Heart left ventricle (tissue), 16 donors: ENCODE data around the gene SCLT1. TPM values are rescaled to one million over a fixed set of nuclear protein-coding genes. Genes with fewer than 3 reads are reported as not detected.

Source experiments
- ATAC-seq, 4 donors: fragments of 200-7000 bp; cut with Tn5 transposase; one replicate each; pipeline ENCODE4 v1.9.1; 2020 to 2022; ENCODE audit warnings: moderate library complexity in 4 of 4, mild to moderate bottlenecking in 3 of 4, moderate number of reproducible peaks in 1 of 4
- DNase-seq, 5 donors: peaks; one replicate each; pipeline ENCODE4 v3.0.0-alpha.2; 2020
- H3K27ac ChIP-seq, 12 donors: fragments of 200-600 bp; sonication (generic) in 4 of 12; one replicate each; pipeline versions ENCODE4 v1.5.0 to v1.8.0; 2016 to 2022; ENCODE audit warnings: mild to moderate bottlenecking in 2 of 12
- H3K27me3 ChIP-seq, 9 donors: fragments of 200-600 bp; sonication (generic) in 2 of 9; one replicate each; pipeline versions ENCODE4 v1.5.1 to v1.8.0; 2016 to 2022; ENCODE audit warnings: mild to moderate bottlenecking in 3 of 9
- H3K36me3 ChIP-seq, 9 donors: fragments of 200-600 bp; sonication (generic) in 2 of 9; one replicate each; pipeline versions ENCODE4 v1.5.0 to v1.8.0; 2018 to 2022; ENCODE audit warnings: mild to moderate bottlenecking in 2 of 9
- H3K4me1 ChIP-seq, 12 donors: fragments of 200-600 bp; sonication (generic) in 4 of 12; one replicate each; pipeline versions ENCODE4 v1.5.0 to v1.8.0; 2016 to 2022; ENCODE audit warnings: mild to moderate bottlenecking in 3 of 12
- H3K4me3 ChIP-seq, 12 donors: fragments of 200-600 bp; sonication (generic) in 4 of 12; one replicate each; pipeline versions ENCODE4 v1.5.0 to v1.8.0; 2017 to 2022; ENCODE audit warnings: mild to moderate bottlenecking in 9 of 12, moderate library complexity in 4 of 12
- H3K9me3 ChIP-seq, 12 donors: fragments of 200-600 bp; sonication (generic) in 4 of 12; one replicate each; pipeline versions ENCODE4 v1.5.0 to v1.8.0; 2016 to 2022; ENCODE audit warnings: mild to moderate bottlenecking in 1 of 12
- POLR2A ChIP-seq, 2 donors: fragments of 450-650 bp; IDR thresholded peaks; one replicate each; pipeline ENCODE4 v1.6.1; 2017; ENCODE audit warnings: antibody characterized with exemption in 2 of 2, mild to moderate bottlenecking in 2 of 2, moderate library complexity in 2 of 2
- WGBS, 4 donors: extraction: QIAGEN DNeasy Blood & Tissue Kit in 2 of 4; methylation state at CpG; one replicate each; pipeline versions ENCODE4 v1.1.5 to v1.1.7; 2013 to 2018; 5-methylcytosine and 5-hydroxymethylcytosine counted together
- intact Hi-C, 10 donors: fragments of 100-400 bp; cut with DNase I; formaldehyde crosslinking; loops; one replicate each; pipeline versions ENCODE4 v1.11.1 to v1.14.2; 2022
- polyA plus RNA-seq, 2 donors: library from polyadenylated mRNA; stranded (reverse); fragments of 200-250 nt; gene quantifications; one replicate each; pipeline ENCODE4 v1.2.3, GENCODE V29; 2013
- total RNA-seq, 9 donors: library from RNA; depleted of rRNA in 2 of 9; stranded (reverse); fragments of >200 nt in 2 of 9; fragmentation: NEBNext Ultra II Directional in 3 of 9; extraction: Animal tissue kit (Norgen Biotek cat#: 25700) in 3 of 9; gene quantifications; one replicate each; pipeline versions ENCODE4 v1.1.0 to v1.2.4, GENCODE V29; 2016 to 2023
- TF ChIP-seq, protein P1 (sequence below), 12 donors: fragments of 200-600 bp; sonication (generic) in 4 of 12; IDR thresholded peaks; one replicate each; pipeline versions ENCODE4 v1.5.0 to v1.8.0; 2018 to 2022; ENCODE audit warnings: antibody characterized with exemption in 12 of 12, mild to moderate bottlenecking in 5 of 12
- donor health status: ischemic (EF 13 %, LVEDD 7.1; RV severe dilation, severe dysfunction).
- donor health status: healthy with polysubstance abuse.
- donor health status: DM: no; HTN: yes; CAD: no.
- donor health status: DM: no; HTN: no; CAD: no.
- donor health status: ischemic (EF 25% LVEDD 6.9; RV normal size, moderate dysfunction).
- donor health status: ischemic (EF 25% LVEDD 5.7; RV mildly dilated, moderate dysfunction).
- donor health status: healthy.
- donor health status: DM: yes; HTN: yes; CAD: no.
- donor health status: ischemic (EF 35%, LVEDD 5.7; RV mildly dilated, moderate dysfunction).
- donor health status: nonischemic (EF 11% LVEDD 7.7; RV severe dilation, severe dysfunction).
- donor health status: DM: yes; HTN: yes; CAD: no.
- donor health status: PGD.
- donor health status: ischemic (EF 29% LVEDD 5.4; RV normal size, mild dysfunction).
- donor health status: nonischemic (EF 23%, LVEDD 6.1; RV moderate dilation, normal function).

Gene SCLT1
- total and polyA plus RNA-seq, 11 donors: 3.4 to 13.7 (median 10.1) TPM

DNA sequence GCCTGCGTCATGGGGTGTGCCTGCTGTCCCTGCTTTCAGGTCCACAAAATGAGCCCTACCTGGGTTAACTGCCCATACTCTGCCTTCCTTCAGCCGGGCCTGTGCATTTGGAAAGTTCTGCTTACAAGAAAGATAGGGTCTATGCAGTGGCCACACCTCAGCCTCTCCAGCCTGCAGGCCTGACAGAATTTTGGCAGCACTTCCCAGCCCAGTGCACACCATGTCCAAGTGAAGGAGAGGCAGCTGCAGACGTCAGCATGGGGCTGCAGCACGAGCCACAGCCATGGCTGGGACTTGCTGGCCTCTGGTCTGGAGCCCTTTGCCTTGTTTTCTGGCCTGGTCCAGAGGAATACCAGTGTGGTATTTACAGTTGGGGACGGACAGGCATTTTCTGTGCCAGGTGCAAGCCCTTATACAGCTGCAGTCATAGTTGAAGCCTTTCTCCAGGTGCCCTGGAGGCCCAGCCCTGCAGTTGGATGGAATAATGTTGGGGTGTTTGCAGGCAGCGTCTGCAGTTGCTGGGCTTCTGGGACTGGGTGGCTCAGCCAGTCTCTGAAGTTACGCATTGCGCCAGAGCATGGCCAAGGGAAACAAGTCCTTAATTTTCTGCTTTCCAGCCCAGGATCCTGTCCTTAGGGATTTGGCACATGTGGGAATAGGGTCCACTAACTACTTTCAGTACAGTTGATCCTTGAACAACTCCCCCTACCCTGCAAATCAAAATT is 257.7 kb downstream of the SCLT1 start:
- peaks cover 0 to 87% (median 58%) of the 10 kb centered on the region in 12 donors for H3K4me1 ChIP-seq
- intact Hi-C loops: loop anchor here in 1 of 10 donors (10.0 kb wide), 1 partner anchor 551 kb away; the partner anchor contains the start of gene PGRMC2
- H3K27me3 ChIP-seq: no peaks in the 10 kb centered on the region
- TF ChIP-seq, protein P1, sequence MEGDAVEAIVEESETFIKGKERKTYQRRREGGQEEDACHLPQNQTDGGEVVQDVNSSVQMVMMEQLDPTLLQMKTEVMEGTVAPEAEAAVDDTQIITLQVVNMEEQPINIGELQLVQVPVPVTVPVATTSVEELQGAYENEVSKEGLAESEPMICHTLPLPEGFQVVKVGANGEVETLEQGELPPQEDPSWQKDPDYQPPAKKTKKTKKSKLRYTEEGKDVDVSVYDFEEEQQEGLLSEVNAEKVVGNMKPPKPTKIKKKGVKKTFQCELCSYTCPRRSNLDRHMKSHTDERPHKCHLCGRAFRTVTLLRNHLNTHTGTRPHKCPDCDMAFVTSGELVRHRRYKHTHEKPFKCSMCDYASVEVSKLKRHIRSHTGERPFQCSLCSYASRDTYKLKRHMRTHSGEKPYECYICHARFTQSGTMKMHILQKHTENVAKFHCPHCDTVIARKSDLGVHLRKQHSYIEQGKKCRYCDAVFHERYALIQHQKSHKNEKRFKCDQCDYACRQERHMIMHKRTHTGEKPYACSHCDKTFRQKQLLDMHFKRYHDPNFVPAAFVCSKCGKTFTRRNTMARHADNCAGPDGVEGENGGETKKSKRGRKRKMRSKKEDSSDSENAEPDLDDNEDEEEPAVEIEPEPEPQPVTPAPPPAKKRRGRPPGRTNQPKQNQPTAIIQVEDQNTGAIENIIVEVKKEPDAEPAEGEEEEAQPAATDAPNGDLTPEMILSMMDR (IDR thresholded peaks at IDR 0.05): no peak
- TF ChIP-seq POLR2A (IDR thresholded peaks at IDR 0.05): no peak
- WGBS, 4 donors: 39 to 71% (median 47%) methylated on average over 4 to 8 of the region's 8 CpGs
- H3K4me3 ChIP-seq: no peak overlapping the region
- ATAC-seq: peak; percentile 97 to 98 (median 98)
- peak overlapping the region; percentile 28 to 91 (median 74) for H3K27ac ChIP-seq
- no peaks in the 10 kb centered on the region for H3K9me3 ChIP-seq
- DNase-seq: peak; percentile 81 to 94 (median 84)
- peaks cover 0 to 29% (median 8%) of the 10 kb centered on the region in 9 donors for H3K36me3 ChIP-seq

Other genes starting within 250 kb of the SCLT1 start
- 10 to 100 TPM in 1 of 9 donors, 1 to 10 TPM in 8; 2.8 to 11.7 (median 4.3) TPM for gene C4orf33, start 2.6 kb upstream of the SCLT1 start, total RNA-seq
- 1 to 10 TPM; 3.8 to 4.4 TPM for gene C4orf33, start 2.6 kb upstream of the SCLT1 start, polyA plus RNA-seq